GM13976 (cell line): ENCODE data around the gene TMEM164.

Experiments
- DNase-seq: peaks from one replicate; pipeline ENCODE4 v3.0.0; 2012; ENCODE audit warnings: low spot score
- in situ Hi-C: fragments of 300-500 bp; cut with MboI; formaldehyde crosslinking; loops from one replicate; pipeline ENCODE4 v1.12.0; 2022; ENCODE audit warnings: low sequenced_read_pairs, mixed read lengths, inconsistent platforms; ENCODE audit not compliant: unreplicated experiment
- TF ChIP-seq, protein P1 (sequence below): IDR thresholded peaks from 2 replicates; pipeline ENCODE4 v1.5.1; 2012; ENCODE audit warnings: borderline replicate concordance, mild to moderate bottlenecking; ENCODE audit not compliant: insufficient read depth; ENCODE audit errors: extremely low read depth, missing control alignments, control extremely low read depth

TMEM164 gene

DNA sequence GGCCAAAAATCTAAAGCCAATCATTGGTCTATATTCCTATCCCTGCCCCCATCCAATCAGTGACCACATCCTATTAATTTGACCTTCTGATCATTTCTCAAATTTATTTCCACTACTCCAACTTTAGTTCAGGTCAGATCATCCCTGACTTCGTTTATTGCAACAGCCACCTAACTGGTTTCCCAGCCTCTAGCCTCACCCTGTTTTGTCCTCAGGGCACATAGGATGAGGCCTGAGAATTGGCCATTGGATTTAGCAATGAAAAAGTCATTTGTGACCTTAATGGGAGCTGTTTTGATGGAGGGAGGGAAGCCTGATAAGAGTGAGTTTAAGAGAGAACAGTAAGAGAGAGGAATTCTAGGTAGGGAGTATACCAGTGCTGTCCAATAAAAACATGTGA is 160.0 kb downstream of the TMEM164 start:
- TF ChIP-seq, protein P1, sequence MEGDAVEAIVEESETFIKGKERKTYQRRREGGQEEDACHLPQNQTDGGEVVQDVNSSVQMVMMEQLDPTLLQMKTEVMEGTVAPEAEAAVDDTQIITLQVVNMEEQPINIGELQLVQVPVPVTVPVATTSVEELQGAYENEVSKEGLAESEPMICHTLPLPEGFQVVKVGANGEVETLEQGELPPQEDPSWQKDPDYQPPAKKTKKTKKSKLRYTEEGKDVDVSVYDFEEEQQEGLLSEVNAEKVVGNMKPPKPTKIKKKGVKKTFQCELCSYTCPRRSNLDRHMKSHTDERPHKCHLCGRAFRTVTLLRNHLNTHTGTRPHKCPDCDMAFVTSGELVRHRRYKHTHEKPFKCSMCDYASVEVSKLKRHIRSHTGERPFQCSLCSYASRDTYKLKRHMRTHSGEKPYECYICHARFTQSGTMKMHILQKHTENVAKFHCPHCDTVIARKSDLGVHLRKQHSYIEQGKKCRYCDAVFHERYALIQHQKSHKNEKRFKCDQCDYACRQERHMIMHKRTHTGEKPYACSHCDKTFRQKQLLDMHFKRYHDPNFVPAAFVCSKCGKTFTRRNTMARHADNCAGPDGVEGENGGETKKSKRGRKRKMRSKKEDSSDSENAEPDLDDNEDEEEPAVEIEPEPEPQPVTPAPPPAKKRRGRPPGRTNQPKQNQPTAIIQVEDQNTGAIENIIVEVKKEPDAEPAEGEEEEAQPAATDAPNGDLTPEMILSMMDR, result no peak
- no peak for DNase-seq
- in situ Hi-C loops, result loop anchor here (25.0 kb wide), 1 partner anchor 699 kb away; no protein-coding TSS in a partner anchor

DNA sequence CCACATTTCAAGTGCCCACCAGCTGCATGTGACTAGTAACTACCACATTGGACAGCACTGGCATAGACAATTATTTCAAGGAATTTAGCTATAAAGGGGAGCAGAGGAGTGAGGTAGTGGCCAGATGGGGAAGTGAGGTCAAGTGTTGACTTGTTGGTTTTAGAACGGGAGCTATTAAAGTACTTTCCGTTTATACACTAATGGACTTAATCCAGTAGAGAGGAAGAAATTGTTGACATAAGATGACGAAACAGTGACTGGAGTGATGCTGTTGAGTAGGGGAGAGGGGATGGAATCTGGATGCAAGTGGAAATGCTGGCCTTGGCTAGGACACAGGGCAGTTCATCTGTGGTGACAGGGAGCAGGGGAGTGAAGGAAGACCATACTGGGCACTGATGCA is 160.6 kb downstream of the TMEM164 start:
- in situ Hi-C loops, result loop anchor here (25.0 kb wide), 1 partner anchor 699 kb away; no protein-coding TSS in a partner anchor
- TF ChIP-seq, protein P1, result no peak
- DNase-seq, result no peak

DNA sequence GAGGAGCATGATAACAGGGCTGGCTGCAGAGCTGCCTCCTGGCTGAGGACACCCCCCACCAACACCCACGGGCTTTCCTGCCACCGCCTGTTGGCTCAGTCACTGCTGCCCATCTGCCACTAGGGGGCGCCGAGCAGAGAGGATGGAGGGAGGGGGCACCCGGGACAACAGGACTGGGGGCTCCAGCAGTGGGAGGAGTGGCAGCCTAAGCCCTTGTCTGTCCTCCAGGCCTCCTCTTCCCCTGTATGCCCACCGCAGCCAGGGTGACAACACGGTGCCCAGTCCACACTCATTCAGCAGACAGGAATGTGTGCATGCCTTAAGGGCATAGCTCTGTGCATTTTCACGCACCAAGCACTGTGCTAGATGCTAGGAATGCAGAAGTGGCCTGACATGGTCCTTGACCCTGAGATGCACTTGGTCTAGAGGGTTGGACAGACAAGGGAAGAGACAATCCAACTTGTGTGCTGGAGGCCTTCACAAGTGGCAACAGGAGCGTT is 165.1 kb downstream of the TMEM164 start:
- TF ChIP-seq, protein P1, result peak; percentile 62
- in situ Hi-C loops, result loop anchor here (25.0 kb wide), 1 partner anchor 694 kb away; no protein-coding TSS in a partner anchor
- DNase-seq, result peak; percentile 50

DNA sequence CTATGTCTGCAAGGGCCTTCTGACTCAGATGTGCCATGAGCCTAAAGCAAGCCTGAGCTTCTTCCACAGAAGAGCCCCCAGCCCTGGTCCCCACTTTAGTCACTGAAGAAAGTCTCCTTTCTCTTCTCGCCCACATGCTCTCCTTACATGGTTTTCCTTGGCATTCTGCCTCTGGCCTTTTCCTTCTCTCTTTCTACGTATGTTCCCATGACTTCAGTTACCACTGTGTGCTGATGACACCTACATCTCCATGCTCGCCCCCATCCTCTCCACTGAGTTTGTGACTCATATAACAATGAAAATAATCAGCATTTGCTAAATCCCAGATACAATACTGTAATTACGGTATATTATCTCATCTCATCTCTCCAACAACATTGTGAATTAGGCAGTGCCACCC is 165.7 kb downstream of the TMEM164 start:
- in situ Hi-C loops, result loop anchor here (25.0 kb wide), 1 partner anchor 694 kb away; no protein-coding TSS in a partner anchor
- TF ChIP-seq, protein P1, result no peak
- DNase-seq, result no peak

DNA sequence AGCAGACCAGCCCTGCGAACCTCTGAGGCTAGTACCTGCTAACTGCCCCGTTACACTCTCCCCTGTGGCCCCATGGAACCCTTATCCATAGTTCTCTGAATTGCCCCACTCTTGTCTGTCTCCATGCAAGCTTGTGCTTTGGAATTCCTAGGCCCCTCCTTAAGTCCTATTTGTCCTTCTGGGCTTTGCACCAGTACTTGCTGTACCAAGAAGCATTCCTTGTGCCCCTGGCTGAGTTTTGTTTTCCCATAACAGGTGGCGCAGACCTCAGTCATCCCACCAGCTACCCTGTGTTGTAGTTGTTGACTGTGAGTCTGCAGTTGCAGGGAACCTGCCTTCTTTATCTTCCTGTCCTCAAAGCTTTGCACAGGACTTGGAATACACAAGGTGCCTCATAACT is 167.1 kb downstream of the TMEM164 start:
- in situ Hi-C loops, result loop anchor here (25.0 kb wide), 1 partner anchor 692 kb away; no protein-coding TSS in a partner anchor
- TF ChIP-seq, protein P1, result no peak
- DNase-seq, result no peak

DNA sequence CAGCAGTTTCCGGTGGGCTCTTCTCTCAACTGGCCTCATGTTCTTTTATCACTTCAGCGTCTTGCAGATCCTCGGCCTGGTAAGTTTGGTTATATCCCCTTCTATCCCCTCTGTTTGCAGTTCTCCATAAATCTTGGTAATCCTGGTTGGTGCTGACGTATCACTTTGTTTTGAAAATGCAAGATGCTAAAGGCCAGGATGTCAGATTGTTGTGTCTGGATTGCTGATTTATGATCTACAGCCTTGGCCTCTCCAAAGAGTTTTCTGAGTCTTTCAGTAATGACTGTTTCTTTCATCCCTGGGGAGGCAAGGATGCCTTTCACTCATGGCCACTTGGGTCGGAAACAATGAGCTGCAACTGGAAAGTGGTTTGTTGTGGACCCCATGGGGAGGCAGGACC is 168.5 kb downstream of the TMEM164 start:
- in situ Hi-C loops, result loop anchor here (25.0 kb wide), 1 partner anchor 691 kb away; no protein-coding TSS in a partner anchor
- DNase-seq, result no peak
- TF ChIP-seq, protein P1, result no peak
